IMR-90 (cell line): ENCODE results near the gene CDHR4. TPM values are rescaled to one million over a fixed set of nuclear protein-coding genes. Genes with fewer than 3 reads are reported as not detected.

Experiments used
- ATAC-seq: fragments of 200-7000 bp; cut with Tn5 transposase; 2 replicates; pipeline ENCODE4 v1.9.1; 2020; ENCODE audit warnings: low read depth, mild to moderate bottlenecking, moderate library complexity
- BruUV-seq: library from RNA; stranded (reverse); fragments of 400-500 nt; replicated peaks from 2 replicates; lab custom pipeline; 2021; lab: Mats Ljungman, UMichigan
- CTCF ChIA-PET: fragments of 300-600 bp; formaldehyde crosslinking; extraction: SDS; loops from one replicate; lab custom pipeline; 2021; ENCODE audit warnings: antibody characterized with exemption; lab: Yijun Ruan, JAX
- POLR2A ChIA-PET: fragments of 300-600 bp; sonication (Branson Sonifier 250); formaldehyde crosslinking; loops from one replicate; lab custom pipeline; 2022; ENCODE audit warnings: antibody characterized with exemption; ENCODE audit not compliant: unreplicated experiment; lab: Charles Lee
- DNase-seq: peaks from one replicate; pipeline ENCODE4 v3.0.0; 2013
- H2AFZ ChIP-seq: replicated peaks from 2 replicates; pipeline ENCODE3; 2013; ENCODE audit warnings: low read length, mild to moderate bottlenecking; ENCODE audit not compliant: poor library complexity
- H2AK5ac ChIP-seq: 2 replicates; pipeline ENCODE4 v1.6.1; 2013; ENCODE audit warnings: low read depth, low read length, inconsistent platforms
- H2AK9ac ChIP-seq: replicated peaks from 2 replicates; pipeline ENCODE3; 2013; ENCODE audit warnings: mild to moderate bottlenecking, low read depth, low read length, moderate library complexity; ENCODE audit not compliant: poor library complexity
- H2BK120ac ChIP-seq: 2 replicates; pipeline ENCODE4 v1.6.1; 2013; ENCODE audit warnings: low read depth, low read length, inconsistent platforms
- H2BK15ac ChIP-seq: 3 replicates; pipeline ENCODE4 v1.6.1; 2013; ENCODE audit warnings: low read depth, low read length, inconsistent platforms
- H2BK20ac ChIP-seq: 2 replicates; pipeline ENCODE4 v1.6.1; 2013; ENCODE audit warnings: low read depth, mild to moderate bottlenecking, inconsistent platforms, low read length, moderate library complexity
- H2BK5ac ChIP-seq: 2 replicates; pipeline ENCODE4 v1.6.1; 2013; ENCODE audit warnings: mild to moderate bottlenecking, low read depth, low read length, inconsistent platforms; ENCODE audit not compliant: poor library complexity, severe bottlenecking
- H3K14ac ChIP-seq: replicated peaks from 2 replicates; pipeline ENCODE4 v1.6.1; 2013; ENCODE audit warnings: low read depth, low read length, inconsistent platforms
- H3K18ac ChIP-seq: 2 replicates; pipeline ENCODE4 v1.6.1; 2013; ENCODE audit warnings: low read depth, low read length, control low read depth
- H3K23ac ChIP-seq: 2 replicates; pipeline ENCODE4 v1.6.1; 2013; ENCODE audit warnings: low read depth, low read length, inconsistent platforms
- H3K27ac ChIP-seq: 2 replicates; pipeline ENCODE4 v1.5.1; 2013; ENCODE audit warnings: mild to moderate bottlenecking, control low read depth, low read length; ENCODE audit not compliant: insufficient read depth
- H3K27me3 ChIP-seq: 2 replicates; pipeline ENCODE4 v1.6.1; 2013; ENCODE audit warnings: low read length; ENCODE audit not compliant: control insufficient read depth, insufficient read depth
- H3K36me3 ChIP-seq: 2 replicates; pipeline ENCODE4 v1.6.1; 2013; ENCODE audit warnings: low read length, mixed read lengths; ENCODE audit not compliant: control insufficient read depth, insufficient read depth
- H3K4ac ChIP-seq: 2 replicates; pipeline ENCODE4 v1.6.1; 2013; ENCODE audit warnings: low read depth, low read length, inconsistent platforms
- H3K4me1 ChIP-seq: 2 replicates; pipeline ENCODE4 v1.6.1; 2013; ENCODE audit warnings: low read length, mixed read lengths; ENCODE audit not compliant: control insufficient read depth, insufficient read depth
- H3K4me2 ChIP-seq: 2 replicates; pipeline ENCODE4 v1.6.1; 2013; ENCODE audit warnings: low read depth, mild to moderate bottlenecking, control low read depth, low read length, moderate library complexity
- H3K4me3 ChIP-seq: 2 replicates; pipeline ENCODE4 v1.5.1; 2013; ENCODE audit warnings: low read depth, mild to moderate bottlenecking, control low read depth, low read length, moderate library complexity; ENCODE audit not compliant: insufficient read depth
- H3K56ac ChIP-seq: 2 replicates; pipeline ENCODE4 v1.6.1; 2013; ENCODE audit warnings: low read length, inconsistent platforms; ENCODE audit not compliant: insufficient read depth; ENCODE audit errors: extremely low read depth
- H3K79me1 ChIP-seq, 2 experiments: 2 replicates each; pipeline ENCODE4 v1.6.1; 2013; ENCODE audit warnings: low read length in 2 of 2, inconsistent platforms in 1 of 2, low read depth in 1 of 2
- H3K9ac ChIP-seq: 2 replicates; pipeline ENCODE4 v1.6.1; 2013; ENCODE audit warnings: low read depth, low read length, control low read depth
- H3K9me1 ChIP-seq: 2 replicates; pipeline ENCODE4 v1.6.1; 2013; ENCODE audit warnings: low read length, inconsistent platforms; ENCODE audit not compliant: insufficient read depth
- H3K9me3 ChIP-seq: 2 replicates; pipeline ENCODE4 v1.6.1; 2013; ENCODE audit warnings: low read length; ENCODE audit not compliant: control insufficient read depth, insufficient read depth
- H4K20me1 ChIP-seq: 2 replicates; pipeline ENCODE4 v1.6.1; 2013; ENCODE audit warnings: low read length, inconsistent platforms; ENCODE audit not compliant: insufficient read depth
- H4K5ac ChIP-seq: 2 replicates; pipeline ENCODE4 v1.6.1; 2013; ENCODE audit warnings: mild to moderate bottlenecking, low read depth, low read length, control low read depth
- H4K8ac ChIP-seq, 2 experiments: 2 replicates each; pipeline ENCODE4 v1.6.1; 2013; ENCODE audit warnings: low read depth in 2 of 2, low read length in 2 of 2, control low read depth in 1 of 2, inconsistent platforms in 1 of 2
- H4K91ac ChIP-seq: 2 replicates; pipeline ENCODE4 v1.6.1; 2013; ENCODE audit warnings: low read depth, low read length, inconsistent platforms; ENCODE audit not compliant: insufficient read depth
- BHLHE40 ChIP-seq: fragments of 150-350 bp; IDR thresholded peaks from 2 replicates; pipeline ENCODE4 v1.6.1; 2016; ENCODE audit warnings: mild to moderate bottlenecking, low read depth, low read length
- CEBPB ChIP-seq: IDR thresholded peaks from 2 replicates; pipeline ENCODE4 v1.6.1; 2012; ENCODE audit warnings: low read depth, low read length, improper control_type of control experiment
- CHD1 ChIP-seq: IDR thresholded peaks from 2 replicates; pipeline ENCODE4 v1.6.1; 2012; ENCODE audit warnings: low read depth, low read length, improper control_type of control experiment
- FOS ChIP-seq: fragments of 150-350 bp; IDR thresholded peaks from 2 replicates; pipeline ENCODE4 v1.6.1; 2016; ENCODE audit warnings: low read depth, low read length
- MAFK ChIP-seq: IDR thresholded peaks from 2 replicates; pipeline ENCODE4 v1.6.1; 2012; ENCODE audit warnings: low read depth, low read length, improper control_type of control experiment
- MAZ ChIP-seq: IDR thresholded peaks from 2 replicates; pipeline ENCODE4 v1.6.1; 2012; ENCODE audit warnings: low read depth, mild to moderate bottlenecking, low read length, improper control_type of control experiment, moderate library complexity, borderline replicate concordance
- MXI1 ChIP-seq: IDR thresholded peaks from 2 replicates; pipeline ENCODE4 v1.6.1; 2012; ENCODE audit warnings: low read depth, mild to moderate bottlenecking, low read length, moderate library complexity, borderline replicate concordance
- NFE2L2 ChIP-seq: fragments of 150-350 bp; IDR thresholded peaks from 2 replicates; pipeline ENCODE4 v1.6.1; 2016; ENCODE audit warnings: low read depth, mild to moderate bottlenecking, low read length
- POLR2A ChIP-seq: IDR thresholded peaks from 2 replicates; pipeline ENCODE4 v1.6.1; 2012; ENCODE audit warnings: mild to moderate bottlenecking, low read depth, low read length
- RAD21 ChIP-seq: IDR thresholded peaks from 2 replicates; pipeline ENCODE4 v1.6.1; 2012; ENCODE audit warnings: low read length, improper control_type of control experiment
- RCOR1 ChIP-seq: IDR thresholded peaks from 2 replicates; pipeline ENCODE4 v1.6.1; 2012; ENCODE audit warnings: mild to moderate bottlenecking, low read length, improper control_type of control experiment; ENCODE audit not compliant: insufficient replicate concordance
- RFX5 ChIP-seq: IDR thresholded peaks from 2 replicates; pipeline ENCODE4 v1.8.0; 2012; ENCODE audit warnings: low read depth, mild to moderate bottlenecking, low read length, moderate library complexity
- SMC3 ChIP-seq: fragments of 150-350 bp; IDR thresholded peaks from 2 replicates; pipeline ENCODE4 v1.6.1; 2016; ENCODE audit warnings: low read depth, mild to moderate bottlenecking, antibody characterized with exemption, low read length, moderate library complexity
- WGBS, 2 experiments: methylation state at CpG; one replicate each; pipeline versions ENCODE4 v1.1.5 to v1.1.7; 2013; ENCODE audit warnings: missing lambda C conversion rate in 2 of 2; ENCODE audit not compliant: insufficient read length in 1 of 2; ENCODE audit errors: extremely low coverage in 2 of 2; 5-methylcytosine and 5-hydroxymethylcytosine counted together
- dilution Hi-C: fragments of 300-500 bp; cut with HindIII; formaldehyde crosslinking; loops from one replicate; pipeline ENCODE4 v1.14.3; 2018; ENCODE audit warnings: low sequenced_read_pairs; ENCODE audit not compliant: unreplicated experiment
- in situ Hi-C: fragments of 300-500 bp; cut with MboI; formaldehyde crosslinking; loops from 3 replicates; pipeline ENCODE4 v1.14.3; 2019; ENCODE audit warnings: low sequenced_read_pairs, inconsistent platforms, mixed read lengths
- intact Hi-C: fragments of 100-400 bp; cut with micrococcal nuclease; formaldehyde crosslinking; loops from 2 replicates; pipeline ENCODE4 v1.10.0; 2022
- polyA plus RNA-seq, 3 experiments: library from polyadenylated mRNA; depleted of rRNA; stranded (reverse); fragments of >200 nt; gene quantifications; 2 replicates each; pipeline ENCODE4 v1.2.3, GENCODE V29; 2012; ENCODE audit warnings: low replicate concordance in 1 of 3
- total RNA-seq: library from RNA; depleted of rRNA; stranded (reverse); fragments of >200 nt; gene quantifications from 2 replicates; pipeline ENCODE4 v1.2.3, GENCODE V29; 2012
- TF ChIP-seq, protein P1 (sequence below): conservative IDR thresholded peaks from 2 replicates; pipeline ENCODE4 v1.5.1; 2012; ENCODE audit warnings: mild to moderate bottlenecking, low read depth, low read length, improper control_type of control experiment
- TF ChIP-seq, protein P2 (sequence below): fragments of 150-350 bp; IDR thresholded peaks from 2 replicates; pipeline ENCODE4 v1.6.1; 2017; ENCODE audit warnings: mild to moderate bottlenecking, antibody characterized with exemption, low read length, low read depth
- TF ChIP-seq, protein P3 (sequence below): fragments of 150-350 bp; IDR thresholded peaks from 2 replicates; pipeline ENCODE4 v1.6.1; 2016; ENCODE audit warnings: low read depth, mild to moderate bottlenecking, low read length, moderate library complexity, borderline replicate concordance

CDHR4 gene
- total and polyA plus RNA-seq, 2 of the 4 experiments (the other 2 are of a cell fraction), result not detected

DNA sequence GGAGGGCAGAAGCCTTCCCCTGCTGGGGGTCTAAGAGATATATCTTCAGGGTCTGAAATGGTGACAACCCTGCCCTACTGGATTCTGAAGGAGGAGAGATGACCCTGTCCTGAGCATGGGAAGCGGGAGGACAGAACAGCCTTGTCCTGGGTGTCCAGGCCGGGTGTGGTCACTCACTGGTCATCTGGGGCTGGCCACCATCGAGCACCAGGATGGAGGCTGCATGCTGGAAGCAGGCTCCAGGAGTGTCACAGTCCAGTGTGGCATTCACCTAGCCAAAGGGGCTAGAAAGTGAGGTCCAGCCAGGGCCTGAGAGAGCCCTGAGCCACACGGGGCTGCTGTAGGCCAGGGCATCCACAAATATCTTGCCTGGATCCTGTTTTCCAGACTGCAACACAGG, 5.2 kb downstream of the CDHR4 start:
- Histone ChIP-seq H3K23ac (no peak overlapping the region), H3K79me1 (no peaks in the 10 kb centered on the region), H3K14ac (no peak overlapping the region), H4K91ac (no peak overlapping the region), H2BK120ac (no peak overlapping the region), H3K18ac (no peak overlapping the region), H4K5ac (no peak overlapping the region), H3K9me3 (no peaks in the 10 kb centered on the region), H4K20me1 (no peaks in the 10 kb centered on the region), H2AK5ac (no peak overlapping the region), H3K4me3 (no peak overlapping the region), H3K27ac (no peak overlapping the region), H2BK5ac (no peak overlapping the region), H3K4me1 (peaks cover 1% of the 10 kb centered on the region), H2BK15ac (no peak overlapping the region), H2AFZ (no peak overlapping the region), H3K9ac (no peak overlapping the region), H3K4ac (no peak overlapping the region), H4K8ac (no peak overlapping the region), H3K9me1 (peaks cover 4% of the 10 kb centered on the region; the same call in 1 of the 2 replicates), H2BK20ac (no peak overlapping the region), H3K56ac (no peak overlapping the region), H3K4me2 (no peak overlapping the region), H3K36me3 (no peaks in the 10 kb centered on the region), H2AK9ac (no peak overlapping the region), H3K27me3 (peaks cover 10% of the 10 kb centered on the region; the same call in 1 of the 2 replicates)
- no TSS peak for BruUV-seq
- in situ Hi-C loops, result no loop called here
- CTCF ChIA-PET, result no interaction called here
- 64% methylated on average over 3 of the region's 4 CpGs; no CpG with 5 or more reads in 1 of the 2 experiments for WGBS, 2 experiments
- POLR2A ChIA-PET, result no interaction called here
- ATAC-seq, result no peak
- dilution Hi-C loops, result no loop called here
- no peak for DNase-seq
- no peak for TF ChIP-seq MXI1
- TF ChIP-seq BHLHE40, result no peak
- TF ChIP-seq, protein P1, sequence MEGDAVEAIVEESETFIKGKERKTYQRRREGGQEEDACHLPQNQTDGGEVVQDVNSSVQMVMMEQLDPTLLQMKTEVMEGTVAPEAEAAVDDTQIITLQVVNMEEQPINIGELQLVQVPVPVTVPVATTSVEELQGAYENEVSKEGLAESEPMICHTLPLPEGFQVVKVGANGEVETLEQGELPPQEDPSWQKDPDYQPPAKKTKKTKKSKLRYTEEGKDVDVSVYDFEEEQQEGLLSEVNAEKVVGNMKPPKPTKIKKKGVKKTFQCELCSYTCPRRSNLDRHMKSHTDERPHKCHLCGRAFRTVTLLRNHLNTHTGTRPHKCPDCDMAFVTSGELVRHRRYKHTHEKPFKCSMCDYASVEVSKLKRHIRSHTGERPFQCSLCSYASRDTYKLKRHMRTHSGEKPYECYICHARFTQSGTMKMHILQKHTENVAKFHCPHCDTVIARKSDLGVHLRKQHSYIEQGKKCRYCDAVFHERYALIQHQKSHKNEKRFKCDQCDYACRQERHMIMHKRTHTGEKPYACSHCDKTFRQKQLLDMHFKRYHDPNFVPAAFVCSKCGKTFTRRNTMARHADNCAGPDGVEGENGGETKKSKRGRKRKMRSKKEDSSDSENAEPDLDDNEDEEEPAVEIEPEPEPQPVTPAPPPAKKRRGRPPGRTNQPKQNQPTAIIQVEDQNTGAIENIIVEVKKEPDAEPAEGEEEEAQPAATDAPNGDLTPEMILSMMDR, result no peak
- no peak for TF ChIP-seq POLR2A
- no peak for TF ChIP-seq FOS
- no peak for TF ChIP-seq SMC3
- no peak for TF ChIP-seq MAFK
- TF ChIP-seq RCOR1, result no peak
- TF ChIP-seq, protein P2, sequence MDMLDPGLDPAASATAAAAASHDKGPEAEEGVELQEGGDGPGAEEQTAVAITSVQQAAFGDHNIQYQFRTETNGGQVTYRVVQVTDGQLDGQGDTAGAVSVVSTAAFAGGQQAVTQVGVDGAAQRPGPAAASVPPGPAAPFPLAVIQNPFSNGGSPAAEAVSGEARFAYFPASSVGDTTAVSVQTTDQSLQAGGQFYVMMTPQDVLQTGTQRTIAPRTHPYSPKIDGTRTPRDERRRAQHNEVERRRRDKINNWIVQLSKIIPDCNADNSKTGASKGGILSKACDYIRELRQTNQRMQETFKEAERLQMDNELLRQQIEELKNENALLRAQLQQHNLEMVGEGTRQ, result no peak
- TF ChIP-seq MAZ, result no peak
- TF ChIP-seq NFE2L2, result no peak
- TF ChIP-seq RFX5, result no peak
- TF ChIP-seq, protein P3, sequence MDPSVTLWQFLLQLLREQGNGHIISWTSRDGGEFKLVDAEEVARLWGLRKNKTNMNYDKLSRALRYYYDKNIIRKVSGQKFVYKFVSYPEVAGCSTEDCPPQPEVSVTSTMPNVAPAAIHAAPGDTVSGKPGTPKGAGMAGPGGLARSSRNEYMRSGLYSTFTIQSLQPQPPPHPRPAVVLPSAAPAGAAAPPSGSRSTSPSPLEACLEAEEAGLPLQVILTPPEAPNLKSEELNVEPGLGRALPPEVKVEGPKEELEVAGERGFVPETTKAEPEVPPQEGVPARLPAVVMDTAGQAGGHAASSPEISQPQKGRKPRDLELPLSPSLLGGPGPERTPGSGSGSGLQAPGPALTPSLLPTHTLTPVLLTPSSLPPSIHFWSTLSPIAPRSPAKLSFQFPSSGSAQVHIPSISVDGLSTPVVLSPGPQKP, result no peak
- TF ChIP-seq RAD21, result no peak
- TF ChIP-seq CHD1, result no peak
- no peak for TF ChIP-seq CEBPB
- intact Hi-C loops, result no loop called here
